Endodermal cell (in vitro differentiated cells): ENCODE measurements around the gene ADARB1. TPM values are rescaled to one million over a fixed set of nuclear protein-coding genes. Genes with fewer than 3 reads are reported as not detected.

Experiments used
- DNase-seq: peaks from one replicate; pipeline ENCODE4 v3.0.0-alpha.2; 2017
- H3K27ac ChIP-seq: 2 replicates; pipeline ENCODE4 v1.5.1; 2013; ENCODE audit warnings: mild to moderate bottlenecking, low read depth, low read length, moderate library complexity
- H3K27me3 ChIP-seq: 2 replicates; pipeline ENCODE4 v1.6.1; 2013; ENCODE audit warnings: mild to moderate bottlenecking, low read length, moderate library complexity; ENCODE audit not compliant: insufficient read depth, control insufficient read depth, poor library complexity, severe bottlenecking
- H3K36me3 ChIP-seq: 2 replicates; pipeline ENCODE4 v1.7.0; 2013; ENCODE audit warnings: mild to moderate bottlenecking, low read length, moderate library complexity; ENCODE audit not compliant: control insufficient read depth, insufficient read depth
- H3K4me1 ChIP-seq: one replicate; pipeline ENCODE4 v1.7.0; 2013; ENCODE audit warnings: low read length; ENCODE audit not compliant: control insufficient read depth, insufficient read depth
- H3K4me3 ChIP-seq: 2 replicates; pipeline ENCODE4 v1.5.1; 2013; ENCODE audit warnings: mild to moderate bottlenecking, low read length, moderate library complexity
- H3K9ac ChIP-seq: 2 replicates; pipeline ENCODE4 v1.6.1; 2013; ENCODE audit warnings: mild to moderate bottlenecking, low read length, moderate library complexity; ENCODE audit not compliant: poor library complexity, severe bottlenecking; ENCODE audit errors: extremely low read depth
- H3K9me3 ChIP-seq: 2 replicates; pipeline ENCODE4 v1.6.1; 2013; ENCODE audit warnings: mild to moderate bottlenecking, low read length, moderate library complexity; ENCODE audit not compliant: control insufficient read depth
- H3K27ac Mint-ChIP-seq: 2 replicates; pipeline ENCODE4 v1.8.0; 2020; ENCODE audit warnings: mixed read lengths
- H3K27me3 Mint-ChIP-seq: 2 replicates; pipeline ENCODE4 v1.8.0; 2021; ENCODE audit warnings: mild to moderate bottlenecking, mixed read lengths; ENCODE audit not compliant: insufficient read depth
- H3K36me3 Mint-ChIP-seq: 2 replicates; pipeline ENCODE4 v1.8.0; 2020; ENCODE audit warnings: low read depth, mixed read lengths
- H3K4me1 Mint-ChIP-seq: 2 replicates; pipeline ENCODE4 v1.8.0; 2020; ENCODE audit warnings: mixed read lengths
- H3K4me3 Mint-ChIP-seq: 2 replicates; pipeline ENCODE4 v1.8.0; 2020; ENCODE audit warnings: mild to moderate bottlenecking, moderate library complexity, mixed read lengths
- H3K9me3 Mint-ChIP-seq: 2 replicates; pipeline ENCODE4 v1.8.0; 2020; ENCODE audit warnings: mild to moderate bottlenecking, mixed read lengths
- CTCF ChIP-seq: fragments of 200-600 bp; sonication (generic); conservative IDR thresholded peaks from 2 replicates; pipeline ENCODE4 v1.5.0; 2021; ENCODE audit warnings: antibody characterized with exemption, mild to moderate bottlenecking
- WGBS, 2 experiments: methylation state at CpG; one replicate each; pipeline versions ENCODE4 v1.1.5 to v1.1.7; 2013; ENCODE audit warnings: missing lambda C conversion rate in 2 of 2, mixed read lengths in 1 of 2; ENCODE audit not compliant: insufficient coverage in 1 of 2, insufficient read length in 1 of 2; 5-methylcytosine and 5-hydroxymethylcytosine counted together
- total RNA-seq, 2 donors: library from RNA; stranded (reverse); fragmentation: NEBNext Ultra II Directional in 1 of 2; extraction: Animal tissue kit (Norgen Biotek cat#: 25700) in 1 of 2; gene quantifications; 2 replicates in 1 of 2; 3 replicates in 1 of 2; pipeline ENCODE4 v1.2.1, GENCODE V29; 2021

The ADARB1 gene
- total RNA-seq, 2 donors from 2014 or later, result 11.5 to 20.1 TPM

DNA sequence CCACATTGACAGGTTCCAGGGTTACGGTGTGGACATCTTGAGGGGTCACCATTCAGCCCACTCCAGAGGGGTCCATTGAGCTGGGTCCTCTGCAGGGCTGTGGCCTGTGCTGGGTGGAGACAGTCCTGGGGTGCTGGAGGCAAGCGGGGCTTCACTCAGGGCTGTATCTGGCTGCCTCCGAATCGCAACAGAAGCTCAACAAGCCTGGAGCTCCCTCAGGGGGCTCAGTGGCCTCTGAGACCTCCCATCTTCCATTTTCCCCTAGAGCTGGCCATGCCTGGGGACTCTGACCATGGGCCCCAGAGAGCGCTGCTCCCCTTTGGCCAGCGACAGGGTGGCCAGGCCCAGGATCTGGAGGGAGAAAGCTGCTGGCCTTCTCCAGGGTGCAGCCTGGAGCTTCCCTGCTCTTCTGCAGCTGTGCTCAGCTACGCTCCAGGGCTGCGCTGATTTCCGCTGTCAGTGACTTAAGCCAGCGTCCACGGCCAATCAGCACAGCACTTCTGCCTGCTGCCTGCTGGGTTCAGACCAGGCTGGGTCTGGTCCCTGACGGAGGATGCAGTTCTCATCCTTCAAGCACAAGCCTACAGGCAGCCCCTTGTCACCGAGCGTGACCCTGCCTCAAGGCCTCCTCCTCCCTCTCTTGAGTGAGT lies 45.0 kb upstream of the ADARB1 start:
- H3K36me3 Mint-ChIP-seq, result no peaks in the 10 kb centered on the region
- H3K36me3 ChIP-seq, result no peaks in the 10 kb centered on the region
- H3K9ac ChIP-seq, result no peak overlapping the region
- peaks cover 9% of the 10 kb centered on the region for H3K27me3 Mint-ChIP-seq
- DNase-seq, result peak; percentile 76
- WGBS, 2 experiments, result 32 to 60% methylated on average over 5 to 14 of the region's 14 CpGs
- no peak overlapping the region for H3K4me3 ChIP-seq
- peaks cover 11% of the 10 kb centered on the region for H3K4me1 ChIP-seq
- H3K27ac ChIP-seq, result no peak overlapping the region
- H3K27ac Mint-ChIP-seq, result no peak overlapping the region
- H3K9me3 ChIP-seq, result no peaks in the 10 kb centered on the region
- H3K27me3 ChIP-seq, result peaks cover 31% of the 10 kb centered on the region
- peaks cover 8% of the 10 kb centered on the region for H3K9me3 Mint-ChIP-seq
- H3K4me3 Mint-ChIP-seq, result no peak overlapping the region
- TF ChIP-seq CTCF, result no peak
- peaks cover 14% of the 10 kb centered on the region for H3K4me1 Mint-ChIP-seq

DNA sequence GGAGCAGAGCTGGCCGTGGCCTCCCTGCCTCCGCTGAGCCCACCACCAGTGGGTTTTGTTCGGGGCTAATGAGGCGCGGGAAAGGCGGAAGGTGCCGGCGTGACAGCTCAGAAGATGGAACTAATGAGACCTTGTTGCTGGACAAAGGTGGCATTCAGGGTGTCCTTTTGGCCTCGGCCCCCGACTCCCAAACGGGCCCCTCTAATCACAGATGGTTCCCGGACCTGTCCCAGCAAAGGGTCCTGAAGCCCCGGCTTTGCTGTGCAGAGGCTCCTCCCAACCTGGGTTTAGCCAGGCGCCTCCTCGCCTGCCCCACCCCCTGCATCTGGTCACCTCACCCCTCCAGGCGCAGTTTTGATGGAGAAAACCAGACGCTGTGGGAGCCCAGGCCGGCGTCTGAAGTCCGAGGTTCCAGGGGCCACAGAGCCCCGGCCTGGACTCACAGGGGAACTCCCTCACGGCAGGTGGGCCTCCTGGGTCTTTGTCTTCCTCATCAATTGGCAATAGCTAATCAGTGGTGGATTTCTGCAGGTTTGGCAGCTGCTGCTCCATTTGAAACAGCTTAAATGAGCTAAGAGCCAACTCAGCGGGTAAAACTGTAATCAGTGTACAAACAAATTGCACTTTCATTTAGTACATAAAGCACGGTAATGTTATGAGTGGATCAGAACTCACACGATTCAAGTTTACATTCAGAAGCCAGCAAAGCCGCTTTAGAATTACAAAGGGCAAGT lies 44.3 kb upstream of the ADARB1 start:
- DNase-seq, result peak; percentile 79
- Mint-ChIP-seq H3K9me3 (peaks cover under 1% of the 10 kb centered on the region), H3K4me3 (no peak overlapping the region)

More for the DNA sequence above, 44.3 kb upstream of the ADARB1 start:
- Histone ChIP-seq H3K9me3 (no peaks in the 10 kb centered on the region), H3K27ac (no peak overlapping the region), H3K36me3 (no peaks in the 10 kb centered on the region), H3K4me1 (peaks cover 11% of the 10 kb centered on the region), H3K9ac (no peak overlapping the region), H3K27me3 (peaks cover 31% of the 10 kb centered on the region), H3K4me3 (no peak overlapping the region)
- H3K4me1 Mint-ChIP-seq, result peaks cover 14% of the 10 kb centered on the region
- WGBS, 2 experiments, result 34 to 38% methylated on average over 19 to 26 of the region's 26 CpGs
- peaks cover 6% of the 10 kb centered on the region for H3K27me3 Mint-ChIP-seq
- H3K36me3 Mint-ChIP-seq, result no peaks in the 10 kb centered on the region
- no peak overlapping the region for H3K27ac Mint-ChIP-seq
- TF ChIP-seq CTCF, result no peak
